HG03060 (cell line): ENCODE results near the gene SCRT2.

ENCODE experiments used
- ATAC-seq: cut with Tn5 transposase; IDR thresholded peaks from one replicate; pipeline ENCODE4 v1.9.1; 2021; ENCODE audit warnings: low read depth, moderate number of reproducible peaks; ENCODE audit not compliant: unreplicated experiment

SCRT2 gene

GRCh38 chr20:635893-636338 is 39.7 kb downstream of the SCRT2 start:
- no peak for ATAC-seq

GRCh38 chr20:635028-635892 is 40.3 kb downstream of the SCRT2 start:
- ATAC-seq: no peak

- ATAC-seq: no peak
Measured at GRCh38 chr20:634148-634925, 41.3 kb downstream of the SCRT2 start.

GRCh38 chr20:631101-631500 is 44.5 kb downstream of the SCRT2 start:
- no peak for ATAC-seq

GRCh38 chr20:626579-626978 is 49.0 kb downstream of the SCRT2 start:
- ATAC-seq: no peak

GRCh38 chr20:625360-625932 is 50.2 kb downstream of the SCRT2 start:
- no peak for ATAC-seq

GRCh38 chr20:623704-624103 is 51.9 kb downstream of the SCRT2 start:
- no peak for ATAC-seq

GRCh38 chr20:623021-623420 is 52.6 kb downstream of the SCRT2 start:
- no peak for ATAC-seq

- no peak for ATAC-seq
Measured at GRCh38 chr20:622161-622560, 53.4 kb downstream of the SCRT2 start.

GRCh38 chr20:621125-621756 is 54.4 kb downstream of the SCRT2 start:
- no peak for ATAC-seq

- no peak for ATAC-seq
Measured at GRCh38 chr20:620246-620645, 55.4 kb downstream of the SCRT2 start.

GRCh38 chr20:618980-619379 is 56.6 kb downstream of the SCRT2 start:
- no peak for ATAC-seq

- no peak for ATAC-seq
Measured at GRCh38 chr20:617934-618690, 57.5 kb downstream of the SCRT2 start.

- ATAC-seq: no peak
Measured at GRCh38 chr20:615514-615913, 60.1 kb downstream of the SCRT2 start.

GRCh38 chr20:611843-612185 is 63.8 kb downstream of the SCRT2 start:
- ATAC-seq: no peak
